Muscle of arm (tissue), 12 donors: ENCODE measurements around the gene ROCK1. TPM values are rescaled to one million over a fixed set of nuclear protein-coding genes. Genes with fewer than 3 reads are reported as not detected.

Experiments
- polyA plus RNA-seq, 12 donors: library from polyadenylated mRNA; unstranded; fragments of 120-200 nt; gene quantifications; one replicate each; pipeline ENCODE4 v1.2.1, GENCODE V29; 2013; ENCODE audit not compliant: insufficient read length in 12 of 12

The ROCK1 gene
- polyA plus RNA-seq, 12 donors, result 27.7 to 55.8 (median 39.1) TPM; not detected in 1

Other genes with a start within 250 kb of the ROCK1 start
- gene GREB1L, start 130.4 kb upstream of the ROCK1 start, polyA plus RNA-seq, result 10 to 100 TPM in 6 of 12 donors, 1 to 10 TPM in 5, not detected in 1; 3.6 to 14.8 (median 11.7) TPM